ENCODE measurements around the gene POLE2. TPM values are rescaled to one million over a fixed set of nuclear protein-coding genes. Genes with fewer than 3 reads are reported as not detected.

POLE2 gene
- total RNA-seq, 1 experiment from 2014 or later: 31.4 TPM

GRCh38 chr14:49637534-49638078 is 50.4 kb downstream of the POLE2 start:
- H3K36me3 Mint-ChIP-seq (ENCODE audit: insufficient read depth, unreplicated experiment): peaks cover 83% of the 10 kb centered on the region
- no peaks in the 10 kb centered on the region for H3K9me3 Mint-ChIP-seq (ENCODE audit: unreplicated experiment)
- no peak for TF ChIP-seq CTCF (IDR thresholded peaks at IDR 0.05; ENCODE audit: insufficient read depth in 1 of 2, low read depth in 1 of 2, low read length in 1 of 2, severe bottlenecking in 1 of 2, unreplicated experiment in 1 of 2)
- H3K4me1 ChIP-seq: peaks cover 25% of the 10 kb centered on the region
- no TSS peak for BruUV-seq (replicated peaks)
- no peaks in the 10 kb centered on the region for H3K27me3 ChIP-seq (replicated peaks; ENCODE audit: control insufficient read depth, insufficient read depth, low read length)
- CTCF ChIA-PET: interaction anchor here (0.6 kb wide), 1 partner anchor 294 kb away, joined by 6 read pairs; no protein-coding TSS in a partner anchor
- POLR2A ChIA-PET: no interaction called here
- no peaks in the 10 kb centered on the region for H3K27me3 Mint-ChIP-seq (ENCODE audit: insufficient read depth, unreplicated experiment)
- no peak for DNase-seq
- peaks cover 25% of the 10 kb centered on the region for H3K4me1 Mint-ChIP-seq (ENCODE audit: low read depth, unreplicated experiment)
- peaks cover 2% of the 10 kb centered on the region for H3K36me3 ChIP-seq (ENCODE audit: control insufficient read depth, insufficient read depth, low read length)
- no peak overlapping the region for H3K4me3 Mint-ChIP-seq (ENCODE audit: unreplicated experiment)
- no peak overlapping the region for H3K27ac Mint-ChIP-seq (ENCODE audit: unreplicated experiment)
- no peaks in the 10 kb centered on the region for H3K9me3 ChIP-seq
- H3K4me3 ChIP-seq (ENCODE audit: low read depth, low read length): no peak overlapping the region
- intact Hi-C loops (cut with micrococcal nuclease; ENCODE audit: unreplicated experiment): no loop called here

- H3K4me1 Mint-ChIP-seq (ENCODE audit: low read depth, unreplicated experiment): peaks cover 18% of the 10 kb centered on the region
- H3K4me3 Mint-ChIP-seq (ENCODE audit: unreplicated experiment): peak overlapping the region; percentile 93
- TF ChIP-seq CTCF (IDR thresholded peaks at IDR 0.05; ENCODE audit: insufficient read depth in 1 of 2, low read depth in 1 of 2, low read length in 1 of 2, severe bottlenecking in 1 of 2, unreplicated experiment in 1 of 2): no peak
- Histone ChIP-seq H3K9me3 (no peaks in the 10 kb centered on the region), H3K36me3 (ENCODE audit: control insufficient read depth, insufficient read depth, low read length) (peaks cover 2% of the 10 kb centered on the region), H3K4me1 (peaks cover 22% of the 10 kb centered on the region), H3K27me3 (replicated peaks; ENCODE audit: control insufficient read depth, insufficient read depth, low read length) (no peaks in the 10 kb centered on the region), H3K4me3 (ENCODE audit: low read depth, low read length) (no peak overlapping the region)
- intact Hi-C loops (cut with micrococcal nuclease; ENCODE audit: unreplicated experiment): no loop called here
- DNase-seq: no peak
- H3K9me3 Mint-ChIP-seq (ENCODE audit: unreplicated experiment): no peaks in the 10 kb centered on the region
- CTCF ChIA-PET: no interaction called here
- H3K27ac Mint-ChIP-seq (ENCODE audit: unreplicated experiment): peak overlapping the region; percentile 46
- no peaks in the 10 kb centered on the region for H3K27me3 Mint-ChIP-seq (ENCODE audit: insufficient read depth, unreplicated experiment)
- BruUV-seq (replicated peaks): no TSS peak
- POLR2A ChIA-PET: no interaction called here
- H3K36me3 Mint-ChIP-seq (ENCODE audit: insufficient read depth, unreplicated experiment): peaks cover 79% of the 10 kb centered on the region
These were observed 51.1 kb downstream of the POLE2 start for GRCh38 chr14:49636866-49637265.

GRCh38 chr14:49634547-49635334 is 53.3 kb downstream of the POLE2 start, which contains the start of gene DNAAF2:
TSS of gene DNAAF2 (minus strand) at chr14:49635244. CDS start at chr14:49635149, 95 bp downstream.
- POLR2A ChIA-PET: interaction anchor here (0.6 to 1.5 kb wide), 8 partner anchors 11 to 228 kb away, joined by 3 to 28 read pairs (median 6); partner anchors contain the start of genes KLHDC2, LRR1, MGAT2 and POLE2
- BruUV-seq (replicated peaks): TSS peak; percentile 14

More at GRCh38 chr14:49634547-49635334, 53.3 kb downstream of the POLE2 start, which contains the start of gene DNAAF2:
- Histone ChIP-seq H3K36me3 (ENCODE audit: control insufficient read depth, insufficient read depth, low read length) (no peaks in the 10 kb centered on the region; the same call in 1 of the 2 replicates), H3K9me3 (no peaks in the 10 kb centered on the region), H3K4me3 (ENCODE audit: low read depth, low read length) (peak within 1 kb of the TSS; percentile 92), H3K27me3 (replicated peaks; ENCODE audit: control insufficient read depth, insufficient read depth, low read length) (no peaks in the 10 kb centered on the region), H3K4me1 (peaks cover 16% of the 10 kb centered on the region)
- H3K27ac Mint-ChIP-seq (ENCODE audit: unreplicated experiment): peak within 1 kb of the TSS; percentile 99
- H3K27me3 Mint-ChIP-seq (ENCODE audit: insufficient read depth, unreplicated experiment): no peaks in the 10 kb centered on the region
- H3K4me1 Mint-ChIP-seq (ENCODE audit: low read depth, unreplicated experiment): peaks cover 16% of the 10 kb centered on the region
- intact Hi-C loops (cut with micrococcal nuclease; ENCODE audit: unreplicated experiment): loop anchor here (1.0 to 5.0 kb wide), 4 partner anchors 54 to 218 kb away; partner anchors contain the start of genes NEMF and POLE2
- H3K4me3 Mint-ChIP-seq (ENCODE audit: unreplicated experiment): peak within 1 kb of the TSS; percentile 93
- DNase-seq: peak; percentile 74 to 78
- peaks cover 71% of the 10 kb centered on the region for H3K36me3 Mint-ChIP-seq (ENCODE audit: insufficient read depth, unreplicated experiment)
- TF ChIP-seq CTCF (IDR thresholded peaks at IDR 0.05; ENCODE audit: insufficient read depth in 1 of 2, low read depth in 1 of 2, low read length in 1 of 2, severe bottlenecking in 1 of 2, unreplicated experiment in 1 of 2): no peak
- H3K9me3 Mint-ChIP-seq (ENCODE audit: unreplicated experiment): no peaks in the 10 kb centered on the region
- CTCF ChIA-PET: interaction anchor here (0.7 to 1.9 kb wide), 16 partner anchors 11 to 233 kb away, joined by 3 to 23 read pairs (median 6); partner anchors contain the start of genes KLHDC2, MGAT2, NEMF and POLE2
